ENCODE data around the gene VOPP1.

DNA sequence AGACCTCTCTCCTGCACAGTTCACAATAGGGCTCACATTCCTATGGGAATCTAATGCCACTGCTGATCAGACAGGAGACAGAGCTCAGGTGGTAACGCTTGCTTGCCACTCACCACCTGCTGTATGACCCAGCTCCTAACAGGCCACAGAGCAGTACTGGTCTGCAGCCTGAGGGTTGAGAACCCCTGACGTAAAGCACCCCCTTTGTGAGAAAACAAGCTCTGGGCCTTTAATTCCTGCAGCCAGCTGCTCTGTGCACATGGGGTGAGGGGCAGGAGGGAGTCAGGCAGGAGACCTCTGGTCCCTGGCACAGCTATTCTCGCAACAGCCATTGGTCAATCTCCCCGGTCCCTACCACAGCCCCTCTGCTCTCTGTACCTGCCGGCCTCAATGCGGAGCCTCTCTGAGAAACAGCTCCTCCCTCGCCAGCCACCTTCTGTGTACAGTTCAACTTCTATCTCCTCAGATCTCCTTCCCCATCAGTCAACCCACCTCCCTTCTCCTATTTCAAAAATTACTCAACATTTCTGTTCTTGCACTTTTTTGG is 105.2 kb downstream of the VOPP1 start:
- no peak for TF ChIP-seq POLR2A (IDR thresholded peaks at IDR 0.05)
- TF ChIP-seq, protein P1, sequence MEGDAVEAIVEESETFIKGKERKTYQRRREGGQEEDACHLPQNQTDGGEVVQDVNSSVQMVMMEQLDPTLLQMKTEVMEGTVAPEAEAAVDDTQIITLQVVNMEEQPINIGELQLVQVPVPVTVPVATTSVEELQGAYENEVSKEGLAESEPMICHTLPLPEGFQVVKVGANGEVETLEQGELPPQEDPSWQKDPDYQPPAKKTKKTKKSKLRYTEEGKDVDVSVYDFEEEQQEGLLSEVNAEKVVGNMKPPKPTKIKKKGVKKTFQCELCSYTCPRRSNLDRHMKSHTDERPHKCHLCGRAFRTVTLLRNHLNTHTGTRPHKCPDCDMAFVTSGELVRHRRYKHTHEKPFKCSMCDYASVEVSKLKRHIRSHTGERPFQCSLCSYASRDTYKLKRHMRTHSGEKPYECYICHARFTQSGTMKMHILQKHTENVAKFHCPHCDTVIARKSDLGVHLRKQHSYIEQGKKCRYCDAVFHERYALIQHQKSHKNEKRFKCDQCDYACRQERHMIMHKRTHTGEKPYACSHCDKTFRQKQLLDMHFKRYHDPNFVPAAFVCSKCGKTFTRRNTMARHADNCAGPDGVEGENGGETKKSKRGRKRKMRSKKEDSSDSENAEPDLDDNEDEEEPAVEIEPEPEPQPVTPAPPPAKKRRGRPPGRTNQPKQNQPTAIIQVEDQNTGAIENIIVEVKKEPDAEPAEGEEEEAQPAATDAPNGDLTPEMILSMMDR (IDR thresholded peaks at IDR 0.05) = no peak
